RPMI8226 (cell line): Measurements from ENCODE around the gene NOL4.
"Not testable (repeated sequence)": the region's sequence is repeated elsewhere in the genome, so short reads cannot be mapped to it uniquely, and the experiment has no call there.

ENCODE experiments used
- DNase-seq: peaks from one replicate; pipeline ENCODE4 v3.0.0-alpha.2; 2015

Gene NOL4

GRCh38 chr18:34224423-34225217 is at the start of gene NOL4:
TSS of gene NOL4 (minus strand) at chr18:34224913. CDS start at chr18:34223253, 1,660 bp downstream.
- DNase-seq: peak; percentile 58

- DNase-seq: not testable (repeated sequence)
Measured at GRCh38 chr18:34266029-34266428, 41.3 kb upstream of the NOL4 start.

- no peak for DNase-seq
Measured at GRCh38 chr18:34261865-34262780, 37.4 kb upstream of the NOL4 start.

GRCh38 chr18:34258176-34258575 is 33.5 kb upstream of the NOL4 start:
- no peak for DNase-seq

GRCh38 chr18:34251919-34252318 is 27.2 kb upstream of the NOL4 start:
- no peak for DNase-seq

GRCh38 chr18:34248727-34249126 is 24.0 kb upstream of the NOL4 start:
- DNase-seq: no peak

GRCh38 chr18:34242739-34243138 is 18.0 kb upstream of the NOL4 start:
- DNase-seq: no peak

- DNase-seq: not testable (repeated sequence)
Measured at GRCh38 chr18:34233781-34234388, 9.2 kb upstream of the NOL4 start.

GRCh38 chr18:34225218-34225553 is 473 bp upstream of the NOL4 start:
- DNase-seq: no peak

GRCh38 chr18:34223893-34224422 is 755 bp downstream of the NOL4 start:
- DNase-seq: no peak

- no peak for DNase-seq
Measured at GRCh38 chr18:34223164-34223892, 1.4 kb downstream of the NOL4 start.

- DNase-seq: peak; percentile 53
Measured at GRCh38 chr18:34222307-34223163, 2.2 kb downstream of the NOL4 start.

- peak; percentile 35 for DNase-seq
Measured at GRCh38 chr18:34221971-34222306, 2.8 kb downstream of the NOL4 start.

GRCh38 chr18:34220081-34220815 is 4.5 kb downstream of the NOL4 start:
- DNase-seq: no peak

GRCh38 chr18:34219651-34220050 is 5.1 kb downstream of the NOL4 start:
- no peak for DNase-seq

GRCh38 chr18:34212511-34212910 is 12.2 kb downstream of the NOL4 start:
- no peak for DNase-seq

GRCh38 chr18:34207344-34207851 is 17.3 kb downstream of the NOL4 start:
- DNase-seq: no peak

GRCh38 chr18:34203866-34204265 is 20.8 kb downstream of the NOL4 start:
- DNase-seq: no peak

GRCh38 chr18:34196256-34196655 is 28.5 kb downstream of the NOL4 start:
- no peak for DNase-seq

GRCh38 chr18:34194239-34194638 is 30.5 kb downstream of the NOL4 start:
- DNase-seq: no peak
